ENCODE results near the gene S1PR4. TPM values are rescaled to one million over a fixed set of nuclear protein-coding genes. Genes with fewer than 3 reads are reported as not detected.

S1PR4 gene
- total and polyA plus RNA-seq, 2 of the 8 experiments (the other 6 are each of a cell fraction or from before 2014, with no cell fraction given): not detected

DNA sequence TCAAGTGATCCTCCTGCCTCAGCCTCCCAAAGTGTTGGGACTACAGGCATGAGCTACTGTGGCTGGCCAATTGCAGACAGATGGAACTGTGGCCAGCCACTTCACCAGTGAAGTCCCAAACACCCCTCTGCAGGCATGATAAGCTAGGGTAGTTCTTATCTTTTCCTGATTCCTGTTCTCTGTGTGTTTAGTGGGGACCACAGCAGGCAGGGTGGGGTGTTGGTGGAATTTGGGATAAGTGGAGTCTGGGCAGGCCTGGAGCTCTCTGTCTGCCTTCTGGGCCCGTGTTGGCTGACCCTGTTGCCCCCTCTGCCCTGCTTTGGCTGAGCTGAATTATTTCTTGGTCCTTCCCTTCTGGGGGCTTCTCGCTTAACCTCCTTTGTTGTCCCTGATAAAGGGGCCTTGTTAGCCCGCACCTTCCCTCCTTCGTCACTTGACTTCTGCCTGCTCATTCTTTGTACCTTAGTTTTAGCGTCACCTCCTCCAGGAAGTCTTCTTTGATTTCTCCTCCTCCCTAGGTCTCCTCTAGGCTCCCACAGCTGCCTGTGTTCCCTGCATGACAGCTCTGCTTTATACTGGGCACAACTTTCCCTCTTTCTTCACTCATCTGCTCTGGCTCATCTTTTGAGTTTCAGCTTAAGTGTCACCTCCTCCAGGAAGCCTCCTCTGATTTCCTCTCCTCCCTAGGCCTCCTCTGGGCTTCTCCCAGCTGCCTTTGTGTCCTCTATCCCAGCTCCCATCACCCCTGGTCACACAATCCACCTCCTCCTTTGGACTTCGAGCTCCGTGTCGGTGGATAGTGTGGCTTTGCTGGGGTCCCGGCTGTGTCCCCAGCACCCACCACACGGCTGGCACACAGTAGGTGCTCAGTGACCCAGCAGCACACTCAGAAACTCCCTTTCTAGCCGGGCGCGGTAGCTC, 5.4 kb downstream of the S1PR4 start:
- ChIA-PET CTCF (ENCODE audit: partially characterized antibody) (interaction anchor here (0.6 to 2.2 kb wide), 6 partner anchors 10 to 229 kb away, joined by 3 to 7 read pairs (median 4); no protein-coding TSS in a partner anchor), POLR2A (ENCODE audit: partially characterized antibody) (interaction anchor here (0.6 to 1.5 kb wide), 4 partner anchors 18 to 148 kb away, joined by 3 to 5 read pairs (median 3); partner anchors contain the start of gene CELF5)
- H3K27me3 ChIP-seq (replicated peaks in 1 of 4; ENCODE audit: control insufficient read depth in 3 of 4, extremely low read depth in 1 of 4, insufficient read depth in 3 of 4, low read length in 3 of 4): no peaks in the 10 kb centered on the region
- DNase-seq (ENCODE audit: low read depth in 1 of 2, low spot score in 2 of 2) (no peak), FAIRE-seq (no peak)
- H3K18ac ChIP-seq (ENCODE audit: extremely low read depth, low read length): no peak overlapping the region
- WGBS, 2 experiments (ENCODE audit: extremely low coverage in 1 of 2, insufficient coverage in 1 of 2, insufficient read length in 1 of 2, insufficient replicate concordance in 2 of 2, low coverage in 1 of 2, low lambda C conversion rate in 2 of 2, missing lambda C conversion rate in 1 of 2): 86% methylated on average over 13 of the region's 13 CpGs; no CpG with 5 or more reads in 1 of the 2 experiments
- no peak overlapping the region for H3K27ac ChIP-seq (ENCODE audit: low read depth, low read length)
- H2BK20ac ChIP-seq (ENCODE audit: low read length): no peak overlapping the region
- no peak overlapping the region; the same call in 1 of the 2 replicates for H2BK12ac ChIP-seq (ENCODE audit: low read depth, low read length)
- H3K4ac ChIP-seq (replicated peaks; ENCODE audit: insufficient read length, low read depth, low read length): no peak overlapping the region
- peaks cover 8% of the 10 kb centered on the region; the same call in 1 of the 2 replicates for H3K23me2 ChIP-seq (ENCODE audit: low read depth, low read length)
- TF ChIP-seq ZNF274 (IDR thresholded peaks at IDR 0.05; ENCODE audit: borderline replicate concordance, extremely low read depth, low read length) (no peak), CBX5 (IDR thresholded peaks at IDR 0.05; ENCODE audit: low read depth, low read length) (no peak), GABPA (IDR thresholded peaks at IDR 0.05; ENCODE audit: borderline replicate concordance, insufficient read depth, low read length) (no peak), BACH1 (IDR thresholded peaks at IDR 0.05; ENCODE audit: low read length) (no peak), SAP30 (IDR thresholded peaks at IDR 0.05; ENCODE audit: insufficient read depth, insufficient replicate concordance, low read length) (no peak)
- TF ChIP-seq, protein P1, sequence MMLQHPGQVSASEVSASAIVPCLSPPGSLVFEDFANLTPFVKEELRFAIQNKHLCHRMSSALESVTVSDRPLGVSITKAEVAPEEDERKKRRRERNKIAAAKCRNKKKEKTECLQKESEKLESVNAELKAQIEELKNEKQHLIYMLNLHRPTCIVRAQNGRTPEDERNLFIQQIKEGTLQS (IDR thresholded peaks at IDR 0.05; ENCODE audit: insufficient read depth, low read depth, low read length): no peak
- TF ChIP-seq, protein P2, sequence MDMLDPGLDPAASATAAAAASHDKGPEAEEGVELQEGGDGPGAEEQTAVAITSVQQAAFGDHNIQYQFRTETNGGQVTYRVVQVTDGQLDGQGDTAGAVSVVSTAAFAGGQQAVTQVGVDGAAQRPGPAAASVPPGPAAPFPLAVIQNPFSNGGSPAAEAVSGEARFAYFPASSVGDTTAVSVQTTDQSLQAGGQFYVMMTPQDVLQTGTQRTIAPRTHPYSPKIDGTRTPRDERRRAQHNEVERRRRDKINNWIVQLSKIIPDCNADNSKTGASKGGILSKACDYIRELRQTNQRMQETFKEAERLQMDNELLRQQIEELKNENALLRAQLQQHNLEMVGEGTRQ (IDR thresholded peaks at IDR 0.05; ENCODE audit: low read length): no peak
- H4K20me1 ChIP-seq (replicated peaks in 1 of 2; ENCODE audit: control insufficient read depth in 1 of 2, insufficient read depth in 2 of 2, low read length in 2 of 2): peaks cover 17 to 18% of the 10 kb centered on the region in 2 experiments
- no peak overlapping the region for H4K5ac ChIP-seq (ENCODE audit: insufficient read length, low read depth, low read length)
- H3K4me3 ChIP-seq (ENCODE audit: extremely low read depth in 1 of 4, insufficient read depth in 2 of 4, low read depth in 3 of 4, low read length in 4 of 4): no peak overlapping the region
- H2AK5ac ChIP-seq (ENCODE audit: low read depth, low read length): peak overlapping the region; percentile 34; the same call in 1 of the 2 replicates
- no peaks in the 10 kb centered on the region; a peak in 1 of 8 replicates for H3K36me3 ChIP-seq (ENCODE audit: control insufficient read depth in 2 of 4, insufficient read depth in 4 of 4, low read length in 3 of 4)
- no peak overlapping the region; the same call in 1 of the 2 replicates for H2BK15ac ChIP-seq (ENCODE audit: low read length)
- no peak overlapping the region for H2BK120ac ChIP-seq (replicated peaks; ENCODE audit: low read depth, low read length)
- H4K91ac ChIP-seq (replicated peaks; ENCODE audit: insufficient read length, low read length): no peak overlapping the region
- no peak overlapping the region for H2BK5ac ChIP-seq (ENCODE audit: low read depth, low read length)
- H4K8ac ChIP-seq (ENCODE audit: extremely low read depth, insufficient read depth, low read length): no peak overlapping the region
- peaks cover 18% of the 10 kb centered on the region for H3K79me1 ChIP-seq (ENCODE audit: low read depth, low read length)
- no peaks in the 10 kb centered on the region for H3K9me3 ChIP-seq (ENCODE audit: insufficient read depth in 2 of 2, low read depth in 1 of 2, low read length in 1 of 2)
- no peak overlapping the region for H3K14ac ChIP-seq (ENCODE audit: insufficient read length)
- H3K4me1 ChIP-seq (replicated peaks in 1 of 4; ENCODE audit: control insufficient read depth in 3 of 4, insufficient read depth in 4 of 4, low read length in 3 of 4): peaks cover 0 to 10% (median 7%) of the 10 kb centered on the region in 4 experiments; a peak in 5 of 7 replicates
- H3K56ac ChIP-seq (replicated peaks; ENCODE audit: insufficient read length, low read depth, low read length): no peak overlapping the region
- H2AFZ ChIP-seq (ENCODE audit: low read length): no peak overlapping the region
- peaks cover 13 to 32% of the 10 kb centered on the region in 2 experiments for H3K79me2 ChIP-seq (ENCODE audit: control insufficient read depth in 1 of 2, insufficient read depth in 2 of 2, low read length in 2 of 2)
- no peak overlapping the region for H3K9ac ChIP-seq (replicated peaks in 1 of 4; ENCODE audit: extremely low read depth in 1 of 4, low read depth in 3 of 4, low read length in 3 of 4)
- no peak overlapping the region for H3K23ac ChIP-seq (ENCODE audit: insufficient read length)
- peak overlapping the region in 1 of 2 experiments; percentile 67; a peak in 1 of 4 replicates for H3K4me2 ChIP-seq (ENCODE audit: insufficient read depth in 1 of 2, low read depth in 2 of 2, low read length in 2 of 2)
